ENCODE measurements around the gene CLIC4.
"Not testable (repeated sequence)": the region's sequence is repeated elsewhere in the genome, so short reads cannot be mapped to it uniquely, and the experiment has no call there.

Gene CLIC4

GRCh38 chr1:24823486-24823885 lies 78.2 kb downstream of the CLIC4 start:
- DNase-seq = not testable (repeated sequence)

DNA sequence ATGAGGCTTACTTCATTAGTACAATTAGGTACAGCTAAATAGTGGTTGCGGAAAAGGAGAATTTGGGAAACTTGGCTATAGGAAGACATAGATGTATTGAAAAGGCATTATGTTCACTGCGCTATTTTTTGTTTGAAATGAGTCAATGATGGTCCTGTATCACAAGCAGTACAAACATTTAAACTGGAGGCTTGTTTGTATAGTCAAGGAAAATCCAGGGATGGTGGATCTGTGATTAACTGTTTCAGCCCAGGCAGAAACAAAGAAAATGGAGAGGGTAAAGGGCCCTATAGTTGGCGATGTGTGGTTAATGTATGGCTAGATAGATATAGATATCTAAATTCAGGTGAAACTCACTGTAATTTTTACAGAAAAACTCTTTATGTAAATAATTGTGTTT lies 79.9 kb downstream of the CLIC4 start:
- no peak for DNase-seq

DNA sequence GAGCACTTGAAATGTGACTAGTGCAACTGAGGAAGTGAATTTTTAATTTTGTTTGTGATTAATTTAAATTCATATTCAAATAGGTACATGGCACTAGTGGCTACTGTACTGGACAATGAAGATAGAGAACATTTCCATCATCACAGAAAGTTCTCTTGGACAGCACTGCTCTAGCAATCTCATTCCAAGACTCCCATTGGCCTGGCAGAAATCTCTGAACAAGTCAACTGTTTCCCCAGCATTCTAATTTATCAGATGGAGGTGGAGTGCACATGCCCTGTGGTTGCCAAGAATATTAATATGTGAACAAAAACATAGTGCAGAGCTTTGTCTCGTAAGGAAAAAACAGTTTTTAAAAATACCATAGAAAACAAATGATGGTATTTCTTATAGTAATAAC lies 81.3 kb downstream of the CLIC4 start:
- no peak for DNase-seq

DNA sequence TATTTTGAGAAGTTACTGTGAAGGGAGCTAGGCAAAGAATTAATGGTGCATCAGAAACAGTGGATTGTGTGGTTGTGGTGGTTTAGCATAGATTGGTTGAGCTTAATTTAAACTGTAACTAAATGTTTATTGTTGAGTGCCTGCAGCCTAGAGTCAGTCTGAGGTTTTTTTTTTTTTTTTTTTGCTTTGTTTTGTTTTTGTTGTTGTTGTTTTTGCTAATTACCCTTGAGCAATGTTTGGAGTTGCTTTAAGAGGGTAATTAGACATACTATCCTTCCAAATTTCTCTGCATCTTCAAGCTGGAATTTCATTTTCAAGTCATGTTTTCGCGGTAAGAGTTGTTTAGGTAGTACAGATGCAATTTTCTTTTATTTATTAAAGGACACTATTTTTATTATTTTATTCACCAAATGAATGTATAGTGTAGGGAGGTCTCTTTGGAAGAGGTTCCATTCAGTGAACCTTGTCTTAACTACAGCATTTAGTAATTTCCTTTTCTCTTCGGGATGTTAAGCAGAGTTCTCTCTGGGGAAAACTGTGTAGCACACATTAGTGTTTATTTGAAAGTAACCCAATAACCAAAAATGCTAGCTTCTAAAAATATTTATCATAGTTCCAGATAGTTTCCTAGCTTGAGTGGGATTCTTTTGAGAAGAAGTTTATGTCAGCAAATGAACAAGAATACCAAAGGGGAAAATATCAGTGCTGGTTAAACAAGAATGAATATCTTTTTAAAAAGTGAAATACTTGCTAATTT lies 82.3 kb downstream of the CLIC4 start:
- DNase-seq = no peak

- no peak for DNase-seq
These were observed 83.1 kb downstream of the CLIC4 start for GRCh38 chr1:24828183-24828886.

- DNase-seq = peak; percentile 87
These were observed 83.6 kb downstream of the CLIC4 start for GRCh38 chr1:24828887-24829192.

GRCh38 chr1:24830680-24831272 lies 85.5 kb downstream of the CLIC4 start:
- DNase-seq = no peak

DNA sequence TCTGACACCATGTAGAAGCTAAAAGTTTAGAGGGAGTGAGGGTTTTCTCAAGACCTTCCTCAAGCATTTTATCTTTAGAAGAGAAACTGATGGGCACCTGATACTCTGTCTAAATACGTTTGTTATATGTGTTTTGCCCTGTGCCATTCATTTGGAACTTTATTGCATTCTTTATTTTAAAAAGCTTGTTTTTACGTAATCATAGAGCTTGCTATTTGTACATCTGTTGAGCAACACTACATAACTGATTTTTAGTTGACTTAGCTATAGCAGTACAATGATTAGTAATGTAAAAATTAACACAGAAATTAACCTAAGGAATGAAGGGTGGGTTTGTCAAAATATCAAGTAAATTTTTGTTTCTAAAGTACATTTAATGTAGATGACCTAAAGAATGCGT lies 96.3 kb downstream of the CLIC4 start:
- no peak for DNase-seq

- no peak for DNase-seq
These were observed 101.4 kb downstream of the CLIC4 start for GRCh38 chr1:24846671-24847070.

DNA sequence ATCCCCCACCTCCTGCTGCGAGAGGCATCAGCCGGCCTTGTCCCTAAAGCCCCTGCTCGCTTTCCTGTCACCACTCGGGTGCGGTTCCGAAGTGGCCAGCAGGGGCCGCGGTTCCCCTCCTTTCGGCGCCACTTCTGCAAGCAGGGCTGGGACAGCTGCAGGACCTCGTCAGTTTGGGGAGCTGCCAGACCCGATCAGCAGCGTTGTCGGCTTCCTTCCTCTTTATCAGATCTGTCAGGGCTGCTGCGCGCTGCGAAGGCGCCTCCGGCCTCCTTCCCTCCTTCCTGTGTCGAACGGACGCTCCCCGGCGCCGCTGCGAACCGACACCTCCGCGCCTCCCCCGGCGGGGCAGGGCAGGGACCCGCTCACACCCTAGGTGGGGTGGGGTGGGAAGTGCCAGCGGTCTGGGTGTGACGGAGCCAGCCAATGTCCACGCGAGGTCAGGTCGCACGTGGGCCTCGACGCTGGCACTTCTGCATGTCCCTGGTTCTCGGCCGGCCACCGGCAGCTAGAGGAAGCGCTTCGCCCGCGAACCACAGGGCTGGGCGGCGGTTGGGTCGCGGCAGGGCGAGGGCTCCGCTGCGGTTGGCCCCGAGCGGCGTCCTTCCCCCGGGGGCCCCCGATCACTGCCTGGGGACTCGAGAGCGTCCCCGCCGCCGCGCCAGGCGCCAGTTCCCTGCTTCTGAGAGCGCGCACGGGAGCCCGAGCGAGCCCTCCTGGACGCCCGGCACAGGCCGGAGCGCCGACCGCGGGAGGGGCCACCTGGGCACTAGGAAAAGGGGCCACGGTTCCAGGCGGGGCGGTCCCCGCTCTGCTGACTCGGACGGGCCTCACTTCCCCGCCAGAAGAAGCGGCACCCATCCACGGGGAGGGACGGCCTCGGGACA lies 103.0 kb downstream of the CLIC4 start:
- peak; percentile 77 for DNase-seq

- DNase-seq = no peak
These were observed 104.5 kb downstream of the CLIC4 start for GRCh38 chr1:24849672-24850295.

- no peak for DNase-seq
These were observed 105.2 kb downstream of the CLIC4 start for GRCh38 chr1:24850328-24850920.

DNA sequence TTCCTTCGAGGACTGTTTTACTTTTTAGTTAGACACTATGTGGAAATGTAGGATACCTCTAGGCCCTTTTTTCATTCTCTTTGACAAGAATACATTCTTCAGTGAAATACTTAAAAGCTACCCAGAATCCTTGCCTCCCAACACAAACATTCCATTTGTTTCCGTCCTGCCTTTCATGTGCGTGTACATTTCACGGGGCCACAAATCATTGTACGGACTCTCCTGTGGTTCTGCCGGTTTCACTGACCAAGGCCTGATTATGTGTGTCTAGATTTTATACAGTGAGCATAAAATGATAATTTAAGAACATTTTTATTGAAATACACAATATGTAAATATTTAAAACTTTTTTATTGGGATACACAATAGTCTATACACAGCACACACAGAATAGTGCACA lies 108.4 kb downstream of the CLIC4 start:
- DNase-seq = no peak

- DNase-seq = no peak
These were observed 110.2 kb downstream of the CLIC4 start for GRCh38 chr1:24855474-24855873.

DNA sequence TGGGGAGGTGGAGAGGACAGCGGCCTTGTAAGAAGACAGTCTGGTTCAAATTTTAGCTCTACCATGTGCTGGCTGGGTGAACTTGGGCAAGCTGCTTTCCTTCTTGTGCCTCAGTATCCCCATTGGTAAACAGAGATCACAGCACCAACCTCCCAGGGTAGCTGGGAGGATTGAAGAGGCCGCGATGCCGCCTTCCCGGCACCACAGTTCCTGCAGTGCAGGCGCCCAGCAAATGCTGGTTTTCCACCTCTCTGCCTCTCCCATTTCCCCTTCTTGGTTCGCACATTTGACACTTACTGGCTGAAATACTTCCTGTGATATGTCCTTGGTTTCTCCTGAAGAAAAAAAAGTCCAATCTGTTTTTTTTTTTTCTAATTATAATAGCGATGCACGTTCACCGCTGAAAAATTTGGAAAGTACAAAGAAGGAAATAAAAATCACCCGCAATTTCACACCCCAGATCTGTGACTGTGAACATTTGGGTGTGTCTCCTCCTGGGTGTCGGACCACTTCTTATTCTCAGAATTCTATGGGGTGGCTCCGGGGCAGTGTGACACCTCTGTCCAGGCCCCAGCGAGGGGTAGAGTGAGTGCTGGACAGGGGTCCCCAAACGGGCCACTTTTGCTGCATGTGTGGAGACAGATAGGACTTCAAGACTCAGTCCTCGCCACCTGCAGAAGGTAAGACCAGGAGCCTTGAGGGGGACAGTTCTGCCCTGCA lies 111.7 kb downstream of the CLIC4 start:
- no peak for DNase-seq

DNA sequence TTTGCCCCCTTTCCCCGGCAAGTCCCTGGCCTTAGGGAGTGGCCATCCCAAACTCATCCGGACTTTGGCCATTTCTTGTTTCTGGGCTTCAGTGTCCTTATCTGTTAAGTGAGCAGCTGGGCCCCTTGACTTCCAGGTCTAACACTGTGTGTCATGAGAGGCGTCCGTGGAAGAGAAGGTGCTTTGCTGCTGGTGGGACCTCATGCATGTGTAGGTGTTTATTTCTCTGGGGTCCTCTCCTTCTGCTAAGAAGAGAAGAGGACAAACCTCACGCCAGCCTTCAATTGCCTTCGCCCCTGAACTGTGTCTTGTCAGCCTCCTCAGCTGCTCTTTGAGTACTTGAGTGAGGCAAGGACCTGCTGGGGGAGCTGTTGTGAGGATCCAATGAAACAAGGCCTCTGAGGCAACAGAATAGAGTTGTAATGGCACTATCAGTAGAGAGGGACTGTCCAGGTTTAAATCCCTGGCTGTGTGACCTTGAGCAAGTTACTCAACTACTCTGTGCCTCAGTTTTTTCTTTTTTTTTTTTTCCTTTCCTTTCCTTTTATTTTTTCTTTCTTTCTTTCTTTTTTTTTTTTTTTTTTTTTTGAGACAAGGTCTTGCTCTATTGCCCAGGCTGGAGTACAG lies 112.4 kb downstream of the CLIC4 start:
- no peak for DNase-seq

GRCh38 chr1:24858277-24858676 lies 113.0 kb downstream of the CLIC4 start:
- no peak for DNase-seq

DNA sequence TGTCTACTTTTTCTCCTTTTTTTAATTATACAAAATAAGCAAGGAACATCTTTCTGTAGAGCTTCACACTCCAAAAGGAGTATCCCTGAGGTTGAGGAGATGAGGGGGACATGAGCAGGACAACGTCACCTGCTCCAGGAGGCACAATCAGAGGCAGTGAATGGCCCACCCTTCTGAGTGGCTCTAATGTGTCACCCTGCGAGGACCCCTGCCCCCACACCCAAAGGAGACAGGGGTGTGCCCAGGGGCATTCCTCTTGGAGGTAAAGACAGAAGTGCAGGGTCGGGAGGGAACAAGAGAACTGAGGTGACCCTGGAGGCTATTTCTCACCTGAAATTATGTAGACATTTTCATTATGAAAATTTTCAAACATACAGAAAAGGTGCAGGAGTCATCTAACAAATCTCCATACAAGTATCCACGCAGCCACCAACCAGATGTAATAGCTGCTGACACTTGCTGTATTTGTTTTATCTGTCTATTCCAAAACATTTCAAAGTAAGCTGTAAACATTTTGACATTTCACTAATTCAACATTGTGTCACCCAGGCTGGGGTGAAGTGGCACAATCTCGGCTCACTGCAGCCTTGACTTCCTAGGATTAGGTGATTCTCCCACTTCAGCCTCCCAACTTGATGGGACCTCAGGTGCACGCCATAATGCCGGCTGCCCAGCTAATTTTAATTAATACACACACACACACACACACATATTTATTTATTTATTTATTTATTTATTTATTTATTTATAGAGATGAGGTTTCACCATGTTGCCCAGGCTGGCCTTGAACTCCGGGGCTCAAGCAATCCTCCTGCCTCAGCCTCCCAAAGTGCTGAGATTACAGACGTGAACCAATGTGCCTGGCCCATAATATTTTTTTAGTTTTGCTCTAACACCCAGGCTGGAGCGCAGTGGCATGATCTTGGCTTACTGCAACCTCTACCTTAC lies 114.1 kb downstream of the CLIC4 start:
- no peak for DNase-seq

DNA sequence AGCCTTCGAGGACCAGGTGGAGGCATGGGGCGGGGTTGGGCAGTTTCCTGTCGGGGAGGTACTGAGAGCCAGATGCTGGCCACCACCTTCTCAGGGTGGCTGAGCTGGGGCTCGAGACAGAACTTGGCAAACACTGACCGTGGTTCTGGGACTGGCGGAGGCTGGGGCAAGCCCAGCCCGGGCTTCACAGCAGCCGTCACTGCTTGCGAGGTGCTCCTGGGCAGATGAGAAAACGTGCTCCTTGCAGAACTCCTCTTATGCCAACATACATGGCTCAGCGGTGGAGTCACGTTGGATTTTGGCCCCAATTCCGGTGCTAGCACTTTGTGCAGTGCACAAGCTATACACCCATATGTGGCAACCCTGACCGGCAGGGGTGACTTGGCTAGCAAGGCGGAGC lies 115.6 kb downstream of the CLIC4 start:
- DNase-seq = no peak

All from NCI-H2107 (cell line).